Measurements from ENCODE around the gene INSR. TPM values are rescaled to one million over a fixed set of nuclear protein-coding genes. Genes with fewer than 3 reads are reported as not detected.

The INSR gene
- total RNA-seq, result 100 to 1,000 TPM in 6 of 10 donors, 10 to 100 TPM in 4; 68.9 to 157 (median 103) TPM
- 10 to 100 TPM; 20.2 to 36.6 TPM for polyA plus RNA-seq
- long read RNA-seq, donor 1, full-length matches to known transcripts, result 1 of 54 reads
- long read RNA-seq, donor 1, partial matches to known transcripts, result 37 of 54 reads
- long read RNA-seq, donor 1, other reads (novel, unspliced or antisense), result 16 of 54 reads
- long read RNA-seq, donor 2, full-length matches to known transcripts, result 4 of 60 reads
- long read RNA-seq, donor 2, partial matches to known transcripts, result 37 of 60 reads
- long read RNA-seq, donor 2, other reads (novel, unspliced or antisense), result 19 of 60 reads
- long read RNA-seq, donor 3, full-length matches to known transcripts, result 1 of 110 reads
- long read RNA-seq, donor 3, partial matches to known transcripts, result 27 of 110 reads
- long read RNA-seq, donor 3, other reads (novel, unspliced or antisense), result 82 of 110 reads

- H3K9me3 ChIP-seq, result no peaks in the 10 kb centered on the region
- no peaks in the 10 kb centered on the region for H3K27me3 ChIP-seq
- ATAC-seq (peak; percentile 93 to 96 (median 94)), DNase-seq (peak; percentile 90 to 91)
- WGBS, 2 donors, result 0% methylated on average over 72 to 99 of the region's 108 CpGs
- no peak for TF ChIP-seq CTCF (IDR thresholded peaks at IDR 0.05)
- peaks cover 0 to 48% (median 15%) of the 10 kb centered on the region in 9 donors for H3K4me1 ChIP-seq
- H3K4me3 ChIP-seq, result peak within 1 kb of the TSS; percentile 87 to 100 (median 96)
- intact Hi-C loops (cut with DNase I), result loop anchor here (1.0 to 10.0 kb wide), 9 partner anchors 43 to 145 kb away; no protein-coding TSS in a partner anchor
- H3K27ac ChIP-seq, result peak within 1 kb of the TSS; percentile 89 to 99 (median 97)
- no peaks in the 10 kb centered on the region for H3K36me3 ChIP-seq
These were observed at the start of gene INSR for GRCh38 chr19:7293762-7294557. Gene INSR, minus strand, starts transcription at chr19:7294414. Its CDS starts 523 bp downstream, at chr19:7293891.

DNA sequence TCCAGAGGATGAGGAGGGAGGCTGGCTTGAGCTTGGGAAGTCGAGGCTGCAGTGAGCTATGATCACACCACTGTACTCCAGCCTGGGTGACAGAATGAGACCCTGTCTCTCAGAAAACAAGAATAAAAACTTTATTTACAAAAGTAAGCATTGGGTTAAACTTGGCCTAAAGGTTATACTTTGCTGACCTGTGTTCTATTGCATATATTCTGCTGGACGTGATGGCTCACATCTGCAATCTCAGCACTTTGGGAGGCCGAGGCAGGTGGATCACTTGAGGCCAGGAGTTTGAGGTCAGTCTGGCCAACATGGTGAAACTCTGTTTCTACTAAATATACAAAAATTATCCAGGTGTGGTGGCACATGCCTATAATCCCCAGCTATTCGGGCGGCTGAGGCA, 47.9 kb upstream of the INSR start:
- intact Hi-C loops (cut with DNase I), result loop anchor here in 2 of 10 donors (2.0 to 10.0 kb wide), 2 partner anchors 193 to 477 kb away; no protein-coding TSS in a partner anchor
- 92 to 94% methylated on average over 5 of the region's 5 CpGs for WGBS, 2 donors

GRCh38 chr19:7340959-7341837, 47.0 kb upstream of the INSR start:
- DNase-seq, result peak; percentile 78 to 86
- no peak overlapping the region for H3K4me3 ChIP-seq
- intact Hi-C loops (cut with DNase I), result loop anchor here in 7 of 10 donors (1.0 to 10.0 kb wide), 6 partner anchors 192 to 476 kb away; no protein-coding TSS in a partner anchor
- H3K9me3 ChIP-seq, result no peaks in the 10 kb centered on the region
- H3K27me3 ChIP-seq, result peaks cover 0 to 18% (median 0%) of the 10 kb centered on the region in 7 donors
- 39 to 41% methylated on average over 22 of the region's 22 CpGs for WGBS, 2 donors
- peaks cover 0 to 50% (median 6%) of the 10 kb centered on the region in 9 donors for H3K4me1 ChIP-seq
- peak overlapping the region in 1 of 10 donors; percentile 42 for H3K27ac ChIP-seq
- TF ChIP-seq CTCF (IDR thresholded peaks at IDR 0.05), result peak; percentile 92 to 97 (median 95)
- H3K36me3 ChIP-seq, result no peaks in the 10 kb centered on the region
- peak; percentile 27 to 62 (median 56) for ATAC-seq

More for the DNA sequence above, 47.9 kb upstream of the INSR start:
- Histone ChIP-seq H3K4me1 (peaks cover 0 to 41% (median 3%) of the 10 kb centered on the region in 9 donors), H3K9me3 (no peaks in the 10 kb centered on the region), H3K27me3 (peaks cover 0 to 18% (median 0%) of the 10 kb centered on the region in 7 donors), H3K27ac (no peak overlapping the region), H3K36me3 (no peaks in the 10 kb centered on the region), H3K4me3 (no peak overlapping the region)
- no peak for TF ChIP-seq CTCF (IDR thresholded peaks at IDR 0.05)
- DNase-seq, result no peak
- no peak for ATAC-seq

Measured in heart right ventricle (tissue), 16 donors.